Gastroesophageal sphincter (tissue), 3 donors: ENCODE data around the gene CSTF3.

ENCODE experiments used
- EP300 ChIP-seq: sonication (generic); formaldehyde crosslinking; IDR thresholded peaks from one replicate; pipeline ENCODE4 v1.6.1; 2017; ENCODE audit warnings: antibody characterized with exemption, mild to moderate bottlenecking
- POLR2AphosphoS5 ChIP-seq: sonication (generic); formaldehyde crosslinking; IDR thresholded peaks from one replicate; pipeline ENCODE4 v1.6.1; 2017; ENCODE audit warnings: antibody characterized with exemption
- TF ChIP-seq, protein P1 (sequence below), 4 experiments: fragments of 200-600 bp in 2 of 4; fragments of 450-650 bp in 2 of 4; sonication (generic) in 1 of 4; IDR thresholded peaks; one replicate each; pipeline ENCODE4 v1.5.1; 2017 to 2019; ENCODE audit warnings: antibody characterized with exemption in 4 of 4, mild to moderate bottlenecking in 2 of 4, moderate library complexity in 2 of 4

DNA sequence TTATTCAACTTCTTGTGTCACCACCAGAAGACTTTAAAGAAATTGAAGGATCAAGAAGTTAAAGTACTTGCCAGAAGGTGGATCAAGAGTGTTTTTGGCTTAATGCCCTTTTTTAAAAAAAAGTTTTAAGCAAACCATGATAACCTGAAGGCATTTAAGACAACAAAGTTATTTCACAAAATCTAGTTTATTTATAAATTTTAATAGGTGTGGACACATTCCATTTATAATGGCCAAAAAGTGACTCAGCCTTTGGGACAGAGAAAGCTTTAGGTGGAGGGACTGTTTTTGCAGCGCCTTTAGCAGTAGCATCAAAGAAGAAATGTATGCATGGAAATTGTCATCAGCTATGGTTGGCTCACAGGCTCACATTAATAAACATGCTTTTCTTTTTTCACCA, 104.0 kb downstream of the CSTF3 start:
- TF ChIP-seq, protein P1, sequence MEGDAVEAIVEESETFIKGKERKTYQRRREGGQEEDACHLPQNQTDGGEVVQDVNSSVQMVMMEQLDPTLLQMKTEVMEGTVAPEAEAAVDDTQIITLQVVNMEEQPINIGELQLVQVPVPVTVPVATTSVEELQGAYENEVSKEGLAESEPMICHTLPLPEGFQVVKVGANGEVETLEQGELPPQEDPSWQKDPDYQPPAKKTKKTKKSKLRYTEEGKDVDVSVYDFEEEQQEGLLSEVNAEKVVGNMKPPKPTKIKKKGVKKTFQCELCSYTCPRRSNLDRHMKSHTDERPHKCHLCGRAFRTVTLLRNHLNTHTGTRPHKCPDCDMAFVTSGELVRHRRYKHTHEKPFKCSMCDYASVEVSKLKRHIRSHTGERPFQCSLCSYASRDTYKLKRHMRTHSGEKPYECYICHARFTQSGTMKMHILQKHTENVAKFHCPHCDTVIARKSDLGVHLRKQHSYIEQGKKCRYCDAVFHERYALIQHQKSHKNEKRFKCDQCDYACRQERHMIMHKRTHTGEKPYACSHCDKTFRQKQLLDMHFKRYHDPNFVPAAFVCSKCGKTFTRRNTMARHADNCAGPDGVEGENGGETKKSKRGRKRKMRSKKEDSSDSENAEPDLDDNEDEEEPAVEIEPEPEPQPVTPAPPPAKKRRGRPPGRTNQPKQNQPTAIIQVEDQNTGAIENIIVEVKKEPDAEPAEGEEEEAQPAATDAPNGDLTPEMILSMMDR (IDR thresholded peaks at IDR 0.05): no peak
- TF ChIP-seq POLR2AphosphoS5 (no peak), EP300 (no peak)
